HepG2 (cell line): ENCODE measurements around the gene AHNAK. TPM values are rescaled to one million over a fixed set of nuclear protein-coding genes. Genes with fewer than 3 reads are reported as not detected.

ENCODE experiments used
- NFE2L2 ChIP-seq: fragments of 150-350 bp; IDR thresholded peaks from 2 replicates; pipeline ENCODE4 v1.6.1; 2014; ENCODE audit warnings: low read length
- NRL ChIP-seq: sonication (generic); formaldehyde crosslinking; IDR thresholded peaks from 2 replicates; pipeline ENCODE4 v1.5.0; 2020; ENCODE audit warnings: missing genetic modification reagents, mild to moderate bottlenecking, moderate library complexity, borderline replicate concordance
- PATZ1 ChIP-seq: sonication (generic); formaldehyde crosslinking; IDR thresholded peaks from 2 replicates; pipeline ENCODE4 v1.4.0; 2020; ENCODE audit warnings: missing genetic modification reagents
- PBX2 ChIP-seq: IDR thresholded peaks from 2 replicates; pipeline ENCODE4 v1.6.1; 2016; ENCODE audit warnings: control low read depth
- ZBTB33 ChIP-seq: sonication (generic); formaldehyde crosslinking; IDR thresholded peaks from 2 replicates; pipeline ENCODE4 v1.4.0; 2020; ENCODE audit warnings: missing genetic modification reagents
- ZFP82 ChIP-seq: sonication (generic); formaldehyde crosslinking; IDR thresholded peaks from 2 replicates; pipeline ENCODE4 v1.5.1; 2020; ENCODE audit warnings: mild to moderate bottlenecking, missing genetic modification reagents, borderline replicate concordance
- ZIK1 ChIP-seq: sonication (generic); formaldehyde crosslinking; IDR thresholded peaks from 2 replicates; pipeline ENCODE4 v1.5.0; 2020; ENCODE audit warnings: mild to moderate bottlenecking, low read depth, missing genetic modification reagents, borderline replicate concordance
- ZNF121 ChIP-seq: sonication (generic); formaldehyde crosslinking; IDR thresholded peaks from 2 replicates; pipeline ENCODE4 v1.5.0; 2020; ENCODE audit warnings: mild to moderate bottlenecking, missing genetic modification reagents
- ZNF18 ChIP-seq: sonication (generic); formaldehyde crosslinking; IDR thresholded peaks from 2 replicates; pipeline ENCODE4 v1.8.0; 2022; ENCODE audit warnings: mild to moderate bottlenecking, missing genetic modification reagents; ENCODE audit not compliant: insufficient replicate concordance
- ZNF253 ChIP-seq: sonication (generic); formaldehyde crosslinking; IDR thresholded peaks from 2 replicates; pipeline ENCODE4 v1.8.0; 2022; ENCODE audit warnings: mild to moderate bottlenecking, missing genetic modification reagents, borderline replicate concordance
- ZNF280B ChIP-seq: sonication (generic); formaldehyde crosslinking; IDR thresholded peaks from 2 replicates; pipeline ENCODE4 v1.5.0; 2020; ENCODE audit warnings: missing genetic modification reagents, mild to moderate bottlenecking, borderline replicate concordance
- ZNF367 ChIP-seq: sonication (generic); formaldehyde crosslinking; IDR thresholded peaks from 2 replicates; pipeline ENCODE4 v1.4.0; 2020; ENCODE audit warnings: missing genetic modification reagents, borderline replicate concordance
- ZNF883 ChIP-seq: sonication (generic); formaldehyde crosslinking; IDR thresholded peaks from 2 replicates; pipeline ENCODE4 v1.5.1; 2020; ENCODE audit warnings: mild to moderate bottlenecking, missing genetic modification reagents; ENCODE audit errors: not compliant biosample characterization
- polyA plus RNA-seq, 8 experiments: library from polyadenylated mRNA; depleted of rRNA in 3 of 8; stranded (reverse) in 7 of 8; unstranded in 1 of 8; fragments of >200 nt; fragmentation: Illumina TruSeq in 4 of 8; extraction: Trizol in 4 of 8; gene quantifications; 2 replicates each; pipeline versions ENCODE4 v1.2.1 to v1.2.3, GENCODE V29; 2011 to 2016; ENCODE audit warnings: low read depth in 4 of 8, missing spikeins in 1 of 8, mixed read lengths in 1 of 8; ENCODE audit not compliant: insufficient read depth in 1 of 8
- total RNA-seq, 5 experiments: library from RNA; depleted of rRNA; stranded (reverse); fragments of >200 nt; fragmentation: Illumina TruSeq; extraction: Trizol; gene quantifications; 2 replicates each; pipeline ENCODE4 v1.2.3, GENCODE V29; 2016; ENCODE audit warnings: low read depth in 1 of 5

AHNAK gene
- total and polyA plus RNA-seq, 2 of the 13 experiments (the other 11 are each of a cell fraction or from before 2014, with no cell fraction given), result 23.4 to 25.0 TPM

GRCh38 chr11:62398011-62398994 is 148.3 kb downstream of the AHNAK start (continued):
- no peak for TF ChIP-seq ZBTB33 (CRISPR knock-in tag)
- no peak for TF ChIP-seq ZIK1 (CRISPR knock-in tag)
- TF ChIP-seq ZNF367, result no peak
- no peak for TF ChIP-seq ZFP82
- TF ChIP-seq NFE2L2, result no peak
- peak; percentile 21 for TF ChIP-seq ZNF883 (CRISPR knock-in tag)
- TF ChIP-seq ZNF18 (CRISPR knock-in tag), result no peak
- no peak for TF ChIP-seq ZNF253 (CRISPR knock-in tag)
- TF ChIP-seq ZNF121 (CRISPR knock-in tag), result peak; percentile 59; the same call in 1 of the 2 replicates
- 0 out of 2 replicates have a peak, but pooled peaks have one; percentile 33 for TF ChIP-seq PATZ1
- TF ChIP-seq NRL (CRISPR knock-in tag), result no peak
- TF ChIP-seq PBX2 (CRISPR knock-in tag), result no peak
- no peak for TF ChIP-seq ZNF280B (CRISPR knock-in tag)
